HFF-Myc (cell line): ENCODE data around the gene TSC22D1.
A peak's percentile ranks its signal among the peaks of the same experiment; 100 is the strongest.

Experiments used
- DNase-seq: peaks from one replicate; pipeline ENCODE4 v3.0.0-alpha.2; 2011; ENCODE audit warnings: low read depth; ENCODE audit errors: extremely low read depth
- H3K4me3 ChIP-seq: replicated peaks from 2 replicates; pipeline ENCODE4 v1.5.1; 2011; ENCODE audit warnings: low read depth, mild to moderate bottlenecking, control low read depth, low read length
- CTCF ChIP-seq: IDR thresholded peaks from 2 replicates; pipeline ENCODE4 v1.5.1; 2012; ENCODE audit warnings: mild to moderate bottlenecking, low read depth, low read length, control low read depth; ENCODE audit errors: missing control alignments

Gene TSC22D1

GRCh38 chr13:44497801-44498200 lies 78.3 kb downstream of the TSC22D1 start:
- TF ChIP-seq CTCF = no peak

GRCh38 chr13:44493213-44493812 lies 82.8 kb downstream of the TSC22D1 start:
- no peak overlapping the region for H3K4me3 ChIP-seq
- no peak for TF ChIP-seq CTCF
- no peak for DNase-seq

More at GRCh38 chr13:44497801-44498200, 78.3 kb downstream of the TSC22D1 start:
- H3K4me3 ChIP-seq = no peak overlapping the region
- no peak for DNase-seq

GRCh38 chr13:44489751-44490150 lies 86.4 kb downstream of the TSC22D1 start:
- H3K4me3 ChIP-seq = no peak overlapping the region
- DNase-seq = no peak
- TF ChIP-seq CTCF = no peak

- H3K4me3 ChIP-seq = no peak overlapping the region
- DNase-seq = no peak
- no peak for TF ChIP-seq CTCF
Measured at GRCh38 chr13:44487989-44488388, 88.1 kb downstream of the TSC22D1 start.

GRCh38 chr13:44484562-44485138 lies 91.5 kb downstream of the TSC22D1 start:
- no peak for TF ChIP-seq CTCF
- no peak for DNase-seq
- H3K4me3 ChIP-seq = no peak overlapping the region

GRCh38 chr13:44474122-44474910 lies 101.8 kb downstream of the TSC22D1 start:
- H3K4me3 ChIP-seq = no peak overlapping the region
- peak; percentile 20 for DNase-seq
- no peak for TF ChIP-seq CTCF
